IMR-90 (cell line): ENCODE results near the gene ABCF3. TPM values are rescaled to one million over a fixed set of nuclear protein-coding genes. Genes with fewer than 3 reads are reported as not detected.

Experiments
- ATAC-seq: fragments of 200-7000 bp; cut with Tn5 transposase; 2 replicates; pipeline ENCODE4 v1.9.1; 2020; ENCODE audit warnings: low read depth, mild to moderate bottlenecking, moderate library complexity
- BruUV-seq: library from RNA; stranded (reverse); fragments of 400-500 nt; replicated peaks from 2 replicates; lab custom pipeline; 2021; lab: Mats Ljungman, UMichigan
- CTCF ChIA-PET: fragments of 300-600 bp; formaldehyde crosslinking; extraction: SDS; loops from one replicate; lab custom pipeline; 2021; ENCODE audit warnings: antibody characterized with exemption; lab: Yijun Ruan, JAX
- POLR2A ChIA-PET: fragments of 300-600 bp; sonication (Branson Sonifier 250); formaldehyde crosslinking; loops from one replicate; lab custom pipeline; 2022; ENCODE audit warnings: antibody characterized with exemption; ENCODE audit not compliant: unreplicated experiment; lab: Charles Lee
- DNase-seq: peaks from one replicate; pipeline ENCODE4 v3.0.0; 2013
- H2AFZ ChIP-seq: replicated peaks from 2 replicates; pipeline ENCODE3; 2013; ENCODE audit warnings: low read length, mild to moderate bottlenecking; ENCODE audit not compliant: poor library complexity
- H2AK5ac ChIP-seq: 2 replicates; pipeline ENCODE4 v1.6.1; 2013; ENCODE audit warnings: low read depth, low read length, inconsistent platforms
- H2AK9ac ChIP-seq: replicated peaks from 2 replicates; pipeline ENCODE3; 2013; ENCODE audit warnings: mild to moderate bottlenecking, low read depth, low read length, moderate library complexity; ENCODE audit not compliant: poor library complexity
- H2BK120ac ChIP-seq: 2 replicates; pipeline ENCODE4 v1.6.1; 2013; ENCODE audit warnings: low read depth, low read length, inconsistent platforms
- H2BK15ac ChIP-seq: 3 replicates; pipeline ENCODE4 v1.6.1; 2013; ENCODE audit warnings: low read depth, low read length, inconsistent platforms
- H2BK20ac ChIP-seq: 2 replicates; pipeline ENCODE4 v1.6.1; 2013; ENCODE audit warnings: low read depth, mild to moderate bottlenecking, inconsistent platforms, low read length, moderate library complexity
- H2BK5ac ChIP-seq: 2 replicates; pipeline ENCODE4 v1.6.1; 2013; ENCODE audit warnings: mild to moderate bottlenecking, low read depth, low read length, inconsistent platforms; ENCODE audit not compliant: poor library complexity, severe bottlenecking
- H3K14ac ChIP-seq: replicated peaks from 2 replicates; pipeline ENCODE4 v1.6.1; 2013; ENCODE audit warnings: low read depth, low read length, inconsistent platforms
- H3K18ac ChIP-seq: 2 replicates; pipeline ENCODE4 v1.6.1; 2013; ENCODE audit warnings: low read depth, low read length, control low read depth
- H3K23ac ChIP-seq: 2 replicates; pipeline ENCODE4 v1.6.1; 2013; ENCODE audit warnings: low read depth, low read length, inconsistent platforms
- H3K27ac ChIP-seq: 2 replicates; pipeline ENCODE4 v1.5.1; 2013; ENCODE audit warnings: mild to moderate bottlenecking, control low read depth, low read length; ENCODE audit not compliant: insufficient read depth
- H3K27me3 ChIP-seq: 2 replicates; pipeline ENCODE4 v1.6.1; 2013; ENCODE audit warnings: low read length; ENCODE audit not compliant: control insufficient read depth, insufficient read depth
- H3K36me3 ChIP-seq: 2 replicates; pipeline ENCODE4 v1.6.1; 2013; ENCODE audit warnings: low read length, mixed read lengths; ENCODE audit not compliant: control insufficient read depth, insufficient read depth
- H3K4ac ChIP-seq: 2 replicates; pipeline ENCODE4 v1.6.1; 2013; ENCODE audit warnings: low read depth, low read length, inconsistent platforms
- H3K4me1 ChIP-seq: 2 replicates; pipeline ENCODE4 v1.6.1; 2013; ENCODE audit warnings: low read length, mixed read lengths; ENCODE audit not compliant: control insufficient read depth, insufficient read depth
- H3K4me2 ChIP-seq: 2 replicates; pipeline ENCODE4 v1.6.1; 2013; ENCODE audit warnings: low read depth, mild to moderate bottlenecking, control low read depth, low read length, moderate library complexity
- H3K4me3 ChIP-seq: 2 replicates; pipeline ENCODE4 v1.5.1; 2013; ENCODE audit warnings: low read depth, mild to moderate bottlenecking, control low read depth, low read length, moderate library complexity; ENCODE audit not compliant: insufficient read depth
- H3K56ac ChIP-seq: 2 replicates; pipeline ENCODE4 v1.6.1; 2013; ENCODE audit warnings: low read length, inconsistent platforms; ENCODE audit not compliant: insufficient read depth; ENCODE audit errors: extremely low read depth
- H3K79me1 ChIP-seq, 2 experiments: 2 replicates each; pipeline ENCODE4 v1.6.1; 2013; ENCODE audit warnings: low read length in 2 of 2, inconsistent platforms in 1 of 2, low read depth in 1 of 2
- H3K9ac ChIP-seq: 2 replicates; pipeline ENCODE4 v1.6.1; 2013; ENCODE audit warnings: low read depth, low read length, control low read depth
- H3K9me1 ChIP-seq: 2 replicates; pipeline ENCODE4 v1.6.1; 2013; ENCODE audit warnings: low read length, inconsistent platforms; ENCODE audit not compliant: insufficient read depth
- H3K9me3 ChIP-seq: 2 replicates; pipeline ENCODE4 v1.6.1; 2013; ENCODE audit warnings: low read length; ENCODE audit not compliant: control insufficient read depth, insufficient read depth
- H4K20me1 ChIP-seq: 2 replicates; pipeline ENCODE4 v1.6.1; 2013; ENCODE audit warnings: low read length, inconsistent platforms; ENCODE audit not compliant: insufficient read depth
- H4K5ac ChIP-seq: 2 replicates; pipeline ENCODE4 v1.6.1; 2013; ENCODE audit warnings: mild to moderate bottlenecking, low read depth, low read length, control low read depth
- H4K8ac ChIP-seq, 2 experiments: 2 replicates each; pipeline ENCODE4 v1.6.1; 2013; ENCODE audit warnings: low read depth in 2 of 2, low read length in 2 of 2, control low read depth in 1 of 2, inconsistent platforms in 1 of 2
- H4K91ac ChIP-seq: 2 replicates; pipeline ENCODE4 v1.6.1; 2013; ENCODE audit warnings: low read depth, low read length, inconsistent platforms; ENCODE audit not compliant: insufficient read depth
- MAZ ChIP-seq: IDR thresholded peaks from 2 replicates; pipeline ENCODE4 v1.6.1; 2012; ENCODE audit warnings: low read depth, mild to moderate bottlenecking, low read length, improper control_type of control experiment, moderate library complexity, borderline replicate concordance
- WGBS, 2 experiments: methylation state at CpG; one replicate each; pipeline versions ENCODE4 v1.1.5 to v1.1.7; 2013; ENCODE audit warnings: missing lambda C conversion rate in 2 of 2; ENCODE audit not compliant: insufficient read length in 1 of 2; ENCODE audit errors: extremely low coverage in 2 of 2; 5-methylcytosine and 5-hydroxymethylcytosine counted together
- dilution Hi-C: fragments of 300-500 bp; cut with HindIII; formaldehyde crosslinking; loops from one replicate; pipeline ENCODE4 v1.14.3; 2018; ENCODE audit warnings: low sequenced_read_pairs; ENCODE audit not compliant: unreplicated experiment
- in situ Hi-C: fragments of 300-500 bp; cut with MboI; formaldehyde crosslinking; loops from 3 replicates; pipeline ENCODE4 v1.14.3; 2019; ENCODE audit warnings: low sequenced_read_pairs, inconsistent platforms, mixed read lengths
- intact Hi-C: fragments of 100-400 bp; cut with micrococcal nuclease; formaldehyde crosslinking; loops from 2 replicates; pipeline ENCODE4 v1.10.0; 2022
- polyA plus RNA-seq, 3 experiments: library from polyadenylated mRNA; depleted of rRNA; stranded (reverse); fragments of >200 nt; gene quantifications; 2 replicates each; pipeline ENCODE4 v1.2.3, GENCODE V29; 2012; ENCODE audit warnings: low replicate concordance in 1 of 3
- total RNA-seq: library from RNA; depleted of rRNA; stranded (reverse); fragments of >200 nt; gene quantifications from 2 replicates; pipeline ENCODE4 v1.2.3, GENCODE V29; 2012

ABCF3 gene
- total and polyA plus RNA-seq, 2 of the 4 experiments (the other 2 are of a cell fraction), result 36.9 to 59.2 TPM

DNA sequence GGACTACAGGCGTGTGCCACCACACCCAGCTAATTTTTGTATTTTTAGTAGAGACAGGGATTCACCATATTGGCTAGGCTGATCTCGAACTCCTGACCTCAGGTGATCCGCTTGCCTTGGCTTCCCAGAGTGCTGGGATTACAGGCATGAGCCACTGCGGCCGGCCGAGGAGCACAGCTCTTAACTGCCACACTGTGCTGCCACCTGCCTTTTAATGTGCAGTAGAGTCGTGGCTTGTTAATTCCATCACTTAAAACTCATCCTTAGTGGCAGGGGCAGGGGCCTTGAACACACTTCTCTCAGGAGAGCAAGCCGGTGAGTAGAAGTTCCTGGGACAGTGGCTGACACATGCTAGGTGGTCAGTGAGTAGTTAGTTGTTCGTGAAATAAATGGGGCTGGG, 12.5 kb downstream of the ABCF3 start:
- Histone ChIP-seq H3K36me3 (peaks cover 15% of the 10 kb centered on the region), H4K20me1 (no peaks in the 10 kb centered on the region), H4K5ac (no peak overlapping the region), H2AK5ac (no peak overlapping the region), H3K14ac (no peak overlapping the region), H2BK5ac (no peak overlapping the region), H2BK15ac (no peak overlapping the region), H4K8ac (no peak overlapping the region), H3K23ac (no peak overlapping the region), H3K27ac (no peak overlapping the region), H3K4ac (no peak overlapping the region), H3K9me1 (peaks cover 3% of the 10 kb centered on the region; the same call in 1 of the 2 replicates), H3K9me3 (no peaks in the 10 kb centered on the region), H2BK120ac (no peak overlapping the region), H4K91ac (no peak overlapping the region), H2AK9ac (no peak overlapping the region), H3K79me1 (peaks cover 0 to 3% of the 10 kb centered on the region in 2 experiments; a peak in 1 of 4 replicates), H3K4me3 (no peak overlapping the region), H2AFZ (no peak overlapping the region), H3K27me3 (peaks cover 2% of the 10 kb centered on the region), H2BK20ac (no peak overlapping the region), H3K9ac (no peak overlapping the region), H3K4me2 (no peak overlapping the region), H3K18ac (no peak overlapping the region), H3K4me1 (no peaks in the 10 kb centered on the region), H3K56ac (no peak overlapping the region)
- intact Hi-C loops (no loop called here), in situ Hi-C loops (no loop called here), dilution Hi-C loops (no loop called here)
- no peak for ATAC-seq
- TF ChIP-seq MAZ, result no peak
- no peak for DNase-seq
- BruUV-seq, result no TSS peak
- ChIA-PET POLR2A (no interaction called here), CTCF (interaction anchor here (0.7 kb wide), 1 partner anchor 18 kb away, joined by 3 read pairs; no protein-coding TSS in a partner anchor)
- 77% methylated on average over 4 of the region's 9 CpGs; no CpG with 5 or more reads in 1 of the 2 experiments for WGBS, 2 experiments
